GM06990 (cell line): ENCODE results near the gene TUG1.

ENCODE experiments used
- DNase-seq: peaks from one replicate; pipeline ENCODE4 v3.0.0-alpha.2; 2011; ENCODE audit not compliant: insufficient read length; ENCODE audit errors: extremely low read depth
- H3K27me3 ChIP-seq: replicated peaks from 2 replicates; pipeline ENCODE4 v1.6.0; 2011; ENCODE audit warnings: low read length; ENCODE audit not compliant: control insufficient read depth, insufficient read depth
- H3K36me3 ChIP-seq: 2 replicates; pipeline ENCODE4 v1.5.1; 2011; ENCODE audit warnings: low read length; ENCODE audit not compliant: control insufficient read depth, insufficient read depth
- H3K4me3 ChIP-seq: replicated peaks from 2 replicates; pipeline ENCODE4 v1.5.1; 2011; ENCODE audit warnings: low read depth, mild to moderate bottlenecking, control low read depth, low read length
- CTCF ChIP-seq: IDR thresholded peaks from 2 replicates; pipeline ENCODE4 v1.5.1; 2011; ENCODE audit warnings: low read length, control low read depth, mild to moderate bottlenecking, inconsistent platforms; ENCODE audit not compliant: insufficient read depth, poor library complexity, severe bottlenecking

The TUG1 gene

GRCh38 chr22:30947816-30948454 lies 21.1 kb upstream of the TUG1 start:
- H3K4me3 ChIP-seq: no peak overlapping the region
- no peaks in the 10 kb centered on the region for H3K27me3 ChIP-seq
- TF ChIP-seq CTCF: peak; percentile 49
- no peak for DNase-seq
- peaks cover 11% of the 10 kb centered on the region for H3K36me3 ChIP-seq

- no peak for TF ChIP-seq CTCF
- no peaks in the 10 kb centered on the region for H3K27me3 ChIP-seq
- no peak overlapping the region for H3K4me3 ChIP-seq
- DNase-seq: no peak
- peaks cover 13% of the 10 kb centered on the region for H3K36me3 ChIP-seq
These were observed 20.1 kb upstream of the TUG1 start for GRCh38 chr22:30948930-30949342.

- Histone ChIP-seq H3K36me3 (peaks cover 6% of the 10 kb centered on the region), H3K4me3 (no peak overlapping the region), H3K27me3 (no peaks in the 10 kb centered on the region)
- TF ChIP-seq CTCF: no peak
- DNase-seq: no peak
These were observed 19.0 kb upstream of the TUG1 start for GRCh38 chr22:30949934-30950660.

- Histone ChIP-seq H3K36me3 (peaks cover 7% of the 10 kb centered on the region), H3K27me3 (no peaks in the 10 kb centered on the region), H3K4me3 (no peak overlapping the region)
- no peak for DNase-seq
- no peak for TF ChIP-seq CTCF
These were observed 15.9 kb upstream of the TUG1 start for GRCh38 chr22:30953206-30953605.

GRCh38 chr22:30955153-30955552 lies 13.9 kb upstream of the TUG1 start:
- H3K27me3 ChIP-seq: no peaks in the 10 kb centered on the region
- H3K36me3 ChIP-seq: peaks cover 4% of the 10 kb centered on the region
- DNase-seq: no peak
- no peak overlapping the region for H3K4me3 ChIP-seq
- TF ChIP-seq CTCF: no peak
